Pericardium fibroblast (primary cell): ENCODE measurements around the gene ZNF599. TPM values are rescaled to one million over a fixed set of nuclear protein-coding genes. Genes with fewer than 3 reads are reported as not detected.

ENCODE experiments used
- total RNA-seq: library from RNA; depleted of rRNA; stranded (reverse); fragments of >200 nt; gene quantifications from 2 replicates; pipeline ENCODE4 v1.2.3, GENCODE V29; 2015

Gene ZNF599
- 5.1 and 10.9 TPM in 2 replicates for total RNA-seq

GRCh38 chr19:34772697-34773554, at the start of gene ZNF599:
Gene ZNF599 (minus strand): TSS chr19:34773215. CDS start chr19:34772841, 374 bp downstream.

GRCh38 chr19:34733746-34734536, 39.1 kb downstream of the ZNF599 start, which contains the start of gene ZNF181:
Gene ZNF181 (plus strand): TSS chr19:34734243. CDS start chr19:34735038, 795 bp downstream.

Other genes starting within 250 kb of the ZNF599 start
- gene SCGB2B2, start 96.1 kb downstream of the ZNF599 start, total RNA-seq: not detected in 2 replicates
- gene ZNF302, start 95.5 kb downstream of the ZNF599 start, total RNA-seq: 13.9 and 15.3 TPM in 2 replicates
- gene ZNF181, start 39.0 kb downstream of the ZNF599 start, total RNA-seq: 11.6 and 17.8 TPM in 2 replicates
- 0.94 and 17.9 TPM in 2 replicates for gene ZNF30, start 153.7 kb upstream of the ZNF599 start, total RNA-seq
- gene ZNF792, start 191.0 kb upstream of the ZNF599 start, total RNA-seq: 2.2 and 3.6 TPM in 2 replicates
- gene GRAMD1A, start 227.1 kb upstream of the ZNF599 start, total RNA-seq: 48.3 and 53.9 TPM in 2 replicates